ENCODE results near the gene ANKRD33. TPM values are rescaled to one million over a fixed set of nuclear protein-coding genes. Genes with fewer than 3 reads are reported as not detected.

Gene ANKRD33
- total RNA-seq, 1 donor from 2014 or later = not detected

DNA sequence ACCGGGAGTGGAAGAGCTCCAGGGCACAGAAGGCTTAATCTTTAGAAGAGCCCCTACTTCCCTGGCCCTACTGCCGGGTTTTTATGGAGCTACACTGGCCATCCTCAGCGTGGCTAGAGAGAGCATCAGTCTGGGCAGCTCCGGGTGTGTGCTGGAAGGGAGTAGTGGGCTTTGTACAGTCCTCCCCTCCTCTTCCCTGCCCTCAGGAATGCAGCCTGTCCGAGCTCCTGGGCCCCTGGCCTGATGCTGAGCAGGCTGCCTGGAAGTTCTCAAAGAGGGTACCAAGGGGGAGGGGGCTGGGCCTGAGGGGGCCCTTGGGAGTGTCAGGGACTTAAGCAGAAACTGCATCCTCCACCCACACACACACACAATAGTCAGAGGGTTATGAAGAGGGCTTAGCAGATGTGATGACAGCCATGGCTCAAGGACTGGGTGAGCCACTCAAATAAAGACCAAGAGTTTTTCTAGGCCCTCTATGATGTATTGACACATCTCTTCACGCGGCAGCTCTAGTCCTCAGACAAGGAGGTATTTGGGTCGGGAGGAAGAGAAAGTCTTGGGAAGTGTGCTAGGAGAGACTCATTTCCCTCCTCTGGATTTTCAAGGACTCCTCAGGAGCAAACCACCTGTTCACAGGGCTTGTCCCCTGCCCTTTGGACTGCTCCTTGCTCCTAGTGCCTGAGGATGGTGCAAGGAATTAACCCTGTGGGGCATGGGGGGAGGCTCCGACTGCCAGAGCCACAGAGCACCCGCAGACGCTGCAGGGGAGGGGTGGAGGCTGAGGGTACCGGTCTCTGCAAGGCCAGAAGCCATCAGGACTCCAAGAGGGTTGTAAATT, 22.9 kb upstream of the ANKRD33 start:
- H3K36me3 Mint-ChIP-seq (ENCODE audit: unreplicated experiment) = no peaks in the 10 kb centered on the region
- peak overlapping the region; percentile 70 for H3K27ac Mint-ChIP-seq (ENCODE audit: unreplicated experiment)
- H3K4me1 Mint-ChIP-seq (ENCODE audit: low read depth, unreplicated experiment) = peaks cover 44% of the 10 kb centered on the region
- peaks cover 9% of the 10 kb centered on the region for H3K9me3 Mint-ChIP-seq (ENCODE audit: unreplicated experiment)
- DNase-seq = no peak
- TF ChIP-seq, protein P1, sequence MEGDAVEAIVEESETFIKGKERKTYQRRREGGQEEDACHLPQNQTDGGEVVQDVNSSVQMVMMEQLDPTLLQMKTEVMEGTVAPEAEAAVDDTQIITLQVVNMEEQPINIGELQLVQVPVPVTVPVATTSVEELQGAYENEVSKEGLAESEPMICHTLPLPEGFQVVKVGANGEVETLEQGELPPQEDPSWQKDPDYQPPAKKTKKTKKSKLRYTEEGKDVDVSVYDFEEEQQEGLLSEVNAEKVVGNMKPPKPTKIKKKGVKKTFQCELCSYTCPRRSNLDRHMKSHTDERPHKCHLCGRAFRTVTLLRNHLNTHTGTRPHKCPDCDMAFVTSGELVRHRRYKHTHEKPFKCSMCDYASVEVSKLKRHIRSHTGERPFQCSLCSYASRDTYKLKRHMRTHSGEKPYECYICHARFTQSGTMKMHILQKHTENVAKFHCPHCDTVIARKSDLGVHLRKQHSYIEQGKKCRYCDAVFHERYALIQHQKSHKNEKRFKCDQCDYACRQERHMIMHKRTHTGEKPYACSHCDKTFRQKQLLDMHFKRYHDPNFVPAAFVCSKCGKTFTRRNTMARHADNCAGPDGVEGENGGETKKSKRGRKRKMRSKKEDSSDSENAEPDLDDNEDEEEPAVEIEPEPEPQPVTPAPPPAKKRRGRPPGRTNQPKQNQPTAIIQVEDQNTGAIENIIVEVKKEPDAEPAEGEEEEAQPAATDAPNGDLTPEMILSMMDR (IDR thresholded peaks at IDR 0.05; ENCODE audit: partially characterized antibody, unreplicated experiment) = no peak
- peaks cover 15% of the 10 kb centered on the region for H3K27me3 Mint-ChIP-seq (ENCODE audit: unreplicated experiment)
- H3K4me3 Mint-ChIP-seq (ENCODE audit: unreplicated experiment) = peak overlapping the region; percentile 82

- peaks cover 51% of the 10 kb centered on the region for H3K4me1 Mint-ChIP-seq (ENCODE audit: low read depth, unreplicated experiment)
- peaks cover 10% of the 10 kb centered on the region for H3K9me3 Mint-ChIP-seq (ENCODE audit: unreplicated experiment)
- H3K36me3 Mint-ChIP-seq (ENCODE audit: unreplicated experiment) = no peaks in the 10 kb centered on the region
- DNase-seq = no peak
- H3K4me3 Mint-ChIP-seq (ENCODE audit: unreplicated experiment) = no peak overlapping the region
- TF ChIP-seq, protein P1 (IDR thresholded peaks at IDR 0.05; ENCODE audit: partially characterized antibody, unreplicated experiment) = no peak
- H3K27ac Mint-ChIP-seq (ENCODE audit: unreplicated experiment) = peak overlapping the region; percentile 22
- H3K27me3 Mint-ChIP-seq (ENCODE audit: unreplicated experiment) = peaks cover 19% of the 10 kb centered on the region
Measured at GRCh38 chr12:51865757-51866270, 22.1 kb upstream of the ANKRD33 start.

DNA sequence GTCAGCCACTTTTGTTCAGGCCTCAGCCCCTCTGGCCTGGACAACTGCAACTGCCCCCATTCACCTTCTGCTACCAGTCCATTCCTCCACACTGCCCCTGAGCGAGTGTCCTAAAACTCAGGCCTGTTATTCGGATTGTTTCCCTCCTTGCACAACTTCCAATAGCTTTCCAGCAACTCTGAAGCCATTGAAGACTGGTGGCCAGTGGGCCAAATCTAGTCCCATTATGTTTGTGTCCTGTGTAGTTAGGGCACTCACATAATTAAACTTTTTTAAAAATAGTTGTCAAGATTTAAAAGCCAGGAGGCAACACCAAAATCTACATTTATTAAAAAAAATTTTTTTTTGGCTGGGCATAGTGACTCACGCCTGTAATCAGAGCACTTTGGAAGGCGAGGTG, 21.6 kb upstream of the ANKRD33 start:
- Mint-ChIP-seq H3K27me3 (ENCODE audit: unreplicated experiment) (peaks cover 21% of the 10 kb centered on the region), H3K4me3 (ENCODE audit: unreplicated experiment) (peak overlapping the region; percentile 42), H3K9me3 (ENCODE audit: unreplicated experiment) (peaks cover 12% of the 10 kb centered on the region), H3K27ac (ENCODE audit: unreplicated experiment) (peak overlapping the region; percentile 38), H3K4me1 (ENCODE audit: low read depth, unreplicated experiment) (peaks cover 54% of the 10 kb centered on the region), H3K36me3 (ENCODE audit: unreplicated experiment) (no peaks in the 10 kb centered on the region)
- TF ChIP-seq, protein P1 (IDR thresholded peaks at IDR 0.05; ENCODE audit: partially characterized antibody, unreplicated experiment) = no peak
- DNase-seq = no peak

- peaks cover 58% of the 10 kb centered on the region for H3K4me1 Mint-ChIP-seq (ENCODE audit: low read depth, unreplicated experiment)
- DNase-seq = no peak
- TF ChIP-seq, protein P1 (IDR thresholded peaks at IDR 0.05; ENCODE audit: partially characterized antibody, unreplicated experiment) = no peak
- no peak overlapping the region for H3K27ac Mint-ChIP-seq (ENCODE audit: unreplicated experiment)
- H3K4me3 Mint-ChIP-seq (ENCODE audit: unreplicated experiment) = no peak overlapping the region
- peaks cover 21% of the 10 kb centered on the region for H3K27me3 Mint-ChIP-seq (ENCODE audit: unreplicated experiment)
- no peaks in the 10 kb centered on the region for H3K36me3 Mint-ChIP-seq (ENCODE audit: unreplicated experiment)
- peaks cover 12% of the 10 kb centered on the region for H3K9me3 Mint-ChIP-seq (ENCODE audit: unreplicated experiment)
Measured at GRCh38 chr12:51866762-51867161, 21.1 kb upstream of the ANKRD33 start.

DNA sequence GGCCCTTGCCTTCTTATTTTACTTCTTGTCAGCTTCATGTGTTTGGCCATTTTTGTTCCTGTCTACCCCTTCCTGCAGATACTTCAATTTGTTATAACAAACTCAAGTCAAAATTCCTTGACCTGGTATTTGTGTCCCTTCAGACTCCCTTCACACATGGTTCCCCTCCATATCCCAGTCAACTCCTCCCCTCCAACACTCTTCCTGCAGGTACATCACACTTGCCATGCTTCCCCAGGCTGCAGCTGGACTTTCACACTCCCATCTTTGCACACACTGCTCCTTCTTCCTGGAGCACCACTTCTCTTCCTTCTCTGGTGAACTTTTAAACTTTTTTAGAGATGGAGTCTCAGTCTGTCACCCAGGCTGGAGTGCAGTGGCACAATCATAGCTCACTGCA, 20.5 kb upstream of the ANKRD33 start:
- Mint-ChIP-seq H3K4me3 (ENCODE audit: unreplicated experiment) (peak overlapping the region; percentile 7), H3K4me1 (ENCODE audit: low read depth, unreplicated experiment) (peaks cover 62% of the 10 kb centered on the region), H3K27ac (ENCODE audit: unreplicated experiment) (peak overlapping the region; percentile 24), H3K27me3 (ENCODE audit: unreplicated experiment) (peaks cover 18% of the 10 kb centered on the region), H3K36me3 (ENCODE audit: unreplicated experiment) (no peaks in the 10 kb centered on the region), H3K9me3 (ENCODE audit: unreplicated experiment) (peaks cover 14% of the 10 kb centered on the region)
- DNase-seq = no peak
- TF ChIP-seq, protein P1 (IDR thresholded peaks at IDR 0.05; ENCODE audit: partially characterized antibody, unreplicated experiment) = no peak

All from glutamatergic neuron (in vitro differentiated cells).